ENCODE data around the gene CEP250. TPM values are rescaled to one million over a fixed set of nuclear protein-coding genes. Genes with fewer than 3 reads are reported as not detected.
A peak's percentile ranks its signal among the peaks of the same experiment; 100 is the strongest.

CEP250 gene
- total RNA-seq, 4 donors from 2014 or later: 26.1 to 121 (median 38.3) TPM

- Histone ChIP-seq H3K4me3 (no peak within 1 kb of the TSS), H3K9me3 (no peaks in the 10 kb centered on the region), H3K36me3 (no peaks in the 10 kb centered on the region), H3K27me3 (no peaks in the 10 kb centered on the region), H3K27ac (no peak within 1 kb of the TSS), H3K4me1 (no peaks in the 10 kb centered on the region)
- no peak for DNase-seq
- TF ChIP-seq POLR2A (IDR thresholded peaks at IDR 0.05): no peak
- TF ChIP-seq, protein P1, sequence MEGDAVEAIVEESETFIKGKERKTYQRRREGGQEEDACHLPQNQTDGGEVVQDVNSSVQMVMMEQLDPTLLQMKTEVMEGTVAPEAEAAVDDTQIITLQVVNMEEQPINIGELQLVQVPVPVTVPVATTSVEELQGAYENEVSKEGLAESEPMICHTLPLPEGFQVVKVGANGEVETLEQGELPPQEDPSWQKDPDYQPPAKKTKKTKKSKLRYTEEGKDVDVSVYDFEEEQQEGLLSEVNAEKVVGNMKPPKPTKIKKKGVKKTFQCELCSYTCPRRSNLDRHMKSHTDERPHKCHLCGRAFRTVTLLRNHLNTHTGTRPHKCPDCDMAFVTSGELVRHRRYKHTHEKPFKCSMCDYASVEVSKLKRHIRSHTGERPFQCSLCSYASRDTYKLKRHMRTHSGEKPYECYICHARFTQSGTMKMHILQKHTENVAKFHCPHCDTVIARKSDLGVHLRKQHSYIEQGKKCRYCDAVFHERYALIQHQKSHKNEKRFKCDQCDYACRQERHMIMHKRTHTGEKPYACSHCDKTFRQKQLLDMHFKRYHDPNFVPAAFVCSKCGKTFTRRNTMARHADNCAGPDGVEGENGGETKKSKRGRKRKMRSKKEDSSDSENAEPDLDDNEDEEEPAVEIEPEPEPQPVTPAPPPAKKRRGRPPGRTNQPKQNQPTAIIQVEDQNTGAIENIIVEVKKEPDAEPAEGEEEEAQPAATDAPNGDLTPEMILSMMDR (IDR thresholded peaks at IDR 0.05): no peak
These were observed 74.2 kb downstream of the CEP250 start, which contains the start of gene C20orf173 for GRCh38 chr20:35529552-35529951. C20orf173 (minus strand) TSS chr20:35529652; CDS start chr20:35529373, 279 bp downstream.

DNA sequence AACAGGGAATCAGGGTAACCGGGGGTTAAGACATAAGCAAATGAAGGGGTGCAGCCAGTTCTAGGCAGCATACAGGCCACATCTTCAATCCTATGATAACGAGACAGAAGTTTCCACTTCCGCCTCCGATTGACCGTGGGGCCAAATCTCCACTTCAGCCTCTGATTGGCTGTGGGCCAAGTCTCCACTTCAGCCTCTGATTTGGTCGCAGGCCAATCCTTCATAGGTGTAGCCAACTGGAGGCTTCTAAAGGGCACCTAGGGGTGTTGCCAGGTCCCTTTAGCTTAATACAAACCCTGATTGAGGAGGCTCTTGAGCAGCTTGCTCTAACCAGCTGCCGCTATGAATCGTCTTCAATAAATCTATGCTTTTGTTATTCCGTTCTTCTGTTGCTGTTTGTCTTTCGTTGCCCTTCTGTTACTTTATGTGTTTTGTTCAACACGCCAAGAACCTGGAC, 84.4 kb downstream of the CEP250 start:
- Histone ChIP-seq H3K4me1 (peaks cover 0 to 5% (median 2%) of the 10 kb centered on the region in 4 donors), H3K27ac (no peak overlapping the region), H3K4me3 (no peak overlapping the region), H3K27me3 (no peaks in the 10 kb centered on the region), H3K9me3 (no peaks in the 10 kb centered on the region), H3K36me3 (no peaks in the 10 kb centered on the region)
- TF ChIP-seq, protein P1 (IDR thresholded peaks at IDR 0.05): no peak
- no peak for TF ChIP-seq POLR2A (IDR thresholded peaks at IDR 0.05)
- peak; percentile 62 to 83 (median 78) for DNase-seq

DNA sequence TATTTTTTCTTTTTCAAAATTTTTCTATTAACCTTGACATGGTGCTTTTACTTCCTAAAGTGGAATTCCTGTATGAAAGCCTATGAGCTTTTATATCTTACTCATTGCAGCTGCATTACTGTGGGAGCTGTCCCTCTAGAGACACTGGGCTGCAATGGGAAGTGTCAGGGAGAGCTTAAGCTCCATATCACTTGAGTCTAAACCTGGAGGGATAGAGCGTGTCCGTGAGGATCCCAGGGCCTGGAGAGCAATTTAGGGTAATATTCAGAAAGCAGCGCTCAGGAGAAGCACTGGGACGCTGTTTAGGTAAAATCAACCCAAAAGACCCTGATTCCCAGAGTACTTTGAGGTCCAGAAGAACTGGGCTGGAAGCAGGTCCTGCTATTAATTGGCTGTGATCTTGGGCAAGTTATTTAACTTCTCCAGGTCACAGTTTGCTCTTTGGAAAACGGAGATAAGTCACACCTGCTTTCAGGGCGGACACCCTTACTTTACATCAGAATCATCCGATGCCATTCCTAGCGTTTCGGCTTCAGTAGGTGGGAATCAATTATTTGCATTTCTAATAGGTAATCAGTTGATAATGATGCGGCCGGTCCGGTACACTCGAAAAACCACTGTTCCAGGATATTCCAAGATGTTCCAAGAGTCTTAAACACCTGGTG, 85.9 kb downstream of the CEP250 start:
- DNase-seq: no peak
- Histone ChIP-seq H3K36me3 (no peaks in the 10 kb centered on the region), H3K4me1 (peaks cover 0 to 5% (median 2%) of the 10 kb centered on the region in 4 donors), H3K4me3 (peak overlapping the region; percentile 63 to 92 (median 88)), H3K27ac (peak overlapping the region in 1 of 4 donors; percentile 76), H3K27me3 (no peaks in the 10 kb centered on the region), H3K9me3 (no peaks in the 10 kb centered on the region)
- no peak for TF ChIP-seq POLR2A (IDR thresholded peaks at IDR 0.05)
- TF ChIP-seq, protein P1 (IDR thresholded peaks at IDR 0.05): no peak

DNA sequence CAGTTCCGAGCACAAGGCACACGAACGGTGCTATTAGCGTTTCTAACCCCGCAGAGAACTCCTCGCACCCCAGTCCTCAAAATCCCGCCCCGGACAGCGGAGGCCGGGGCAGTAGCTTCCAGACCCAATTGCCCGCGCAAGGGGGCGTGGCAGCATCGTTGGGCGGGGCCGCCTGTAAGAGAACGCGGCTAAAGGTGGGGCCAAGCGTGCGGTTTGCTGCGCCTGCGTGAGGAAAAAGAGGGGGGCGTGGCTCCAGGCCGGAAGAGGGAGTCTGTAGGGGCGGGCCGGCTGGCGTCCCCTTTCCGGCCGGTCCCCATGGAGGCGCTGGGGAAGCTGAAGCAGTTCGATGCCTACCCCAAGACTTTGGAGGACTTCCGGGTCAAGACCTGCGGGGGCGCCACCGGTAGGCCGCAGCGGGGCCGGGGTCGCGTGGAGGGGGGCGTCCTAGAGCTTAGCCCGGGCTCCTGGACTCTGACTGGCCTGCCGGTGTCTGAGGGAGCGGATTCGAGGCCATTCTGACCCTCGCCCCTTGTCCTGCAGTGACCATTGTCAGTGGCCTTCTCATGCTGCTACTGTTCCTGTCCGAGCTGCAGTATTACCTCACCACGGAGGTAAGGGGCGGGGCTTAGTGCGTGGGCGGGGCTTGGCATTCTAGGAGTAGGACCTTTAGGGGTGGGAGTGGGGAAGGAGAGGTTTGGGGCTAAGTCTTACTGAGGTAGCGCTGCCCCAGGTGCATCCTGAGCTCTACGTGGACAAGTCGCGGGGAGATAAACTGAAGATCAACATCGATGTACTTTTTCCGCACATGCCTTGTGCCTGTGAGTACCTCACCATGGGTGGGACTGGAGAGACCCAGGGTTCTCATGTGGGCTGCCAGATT, 86.6 kb downstream of the CEP250 start, which contains the start of gene ERGIC3:
TSS of gene ERGIC3 (plus strand) at position 296 of the 880 bp plus-strand sequence. CDS start at position 316, 20 bp downstream.
- H3K27me3 ChIP-seq: no peaks in the 10 kb centered on the region
- peak; percentile 97 to 99 (median 99) for DNase-seq
- peak within 1 kb of the TSS; percentile 76 to 89 (median 81) for H3K27ac ChIP-seq
- no peaks in the 10 kb centered on the region for H3K9me3 ChIP-seq
- TF ChIP-seq POLR2A (IDR thresholded peaks at IDR 0.05): peak; percentile 40 to 46
- TF ChIP-seq, protein P1 (IDR thresholded peaks at IDR 0.05): peak in 1 of 6 experiments; percentile 4
- H3K36me3 ChIP-seq: no peaks in the 10 kb centered on the region
- H3K4me1 ChIP-seq: peaks cover 0 to 5% (median 2%) of the 10 kb centered on the region in 4 donors
- H3K4me3 ChIP-seq: peak within 1 kb of the TSS; percentile 63 to 92 (median 88)

DNA sequence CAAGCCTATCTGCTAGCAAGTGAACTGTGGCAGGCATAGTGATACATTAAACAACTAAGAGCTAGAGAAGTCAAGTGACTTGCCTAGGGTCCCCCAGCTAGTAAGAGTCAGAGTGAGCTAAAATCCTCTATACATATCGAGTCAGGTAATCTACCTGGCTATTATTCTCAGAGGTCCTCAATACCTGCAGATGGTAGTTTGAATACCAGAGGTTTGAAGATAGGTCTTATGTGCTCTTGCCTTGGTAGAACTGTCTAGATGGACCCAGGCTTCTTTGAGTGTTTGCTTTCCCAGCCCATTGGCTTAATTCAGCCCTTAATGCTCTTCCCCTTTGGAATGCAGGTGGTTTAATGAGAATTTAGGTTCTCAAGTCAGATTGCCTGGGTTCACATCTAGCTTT, 87.6 kb downstream of the CEP250 start:
- Histone ChIP-seq H3K27me3 (no peaks in the 10 kb centered on the region), H3K36me3 (peaks cover 0 to 8% (median 0%) of the 10 kb centered on the region in 3 donors), H3K4me1 (peaks cover 0 to 5% (median 2%) of the 10 kb centered on the region in 4 donors), H3K9me3 (no peaks in the 10 kb centered on the region), H3K27ac (no peak overlapping the region), H3K4me3 (no peak overlapping the region)
- TF ChIP-seq, protein P1 (IDR thresholded peaks at IDR 0.05): no peak
- TF ChIP-seq POLR2A (IDR thresholded peaks at IDR 0.05): no peak
- DNase-seq: no peak

Measured in Peyer's patch (tissue), 4 donors.